ENCODE measurements around the gene DPT.

DPT gene

GRCh38 chr1:168645721-168646120 lies 83.3 kb downstream of the DPT start:
- H3K4me3 ChIP-seq = no peak overlapping the region
- no peak overlapping the region for H3K9ac ChIP-seq (ENCODE audit: insufficient read length)
- H3K36me3 ChIP-seq (ENCODE audit: insufficient read depth, low read length) = no peaks in the 10 kb centered on the region
- TF ChIP-seq EZH2 (IDR thresholded peaks at IDR 0.05) = no peak
- TF ChIP-seq POLR2AphosphoS5 (IDR thresholded peaks at IDR 0.05; ENCODE audit: borderline replicate concordance, low read depth, low read length) = no peak
- no peaks in the 10 kb centered on the region for H3K9me3 ChIP-seq (ENCODE audit: low read depth, low read length)
- no peak overlapping the region for H3K27ac ChIP-seq
- DNase-seq (ENCODE audit: low read depth, low spot score) = no peak

All from SK-N-MC (cell line).